Endothelial cell (in vitro differentiated cells): Measurements from ENCODE around the gene TEAD1. TPM values are rescaled to one million over a fixed set of nuclear protein-coding genes. Genes with fewer than 3 reads are reported as not detected.

Experiments used
- DNase-seq: peaks from one replicate; pipeline ENCODE4 v3.0.0; 2021; ENCODE audit warnings: low spot score
- H3K27ac Mint-ChIP-seq: one replicate; pipeline ENCODE4 v1.8.0; 2021; ENCODE audit warnings: mixed read lengths, inconsistent platforms; ENCODE audit not compliant: unreplicated experiment
- H3K27me3 Mint-ChIP-seq: one replicate; pipeline ENCODE4 v1.8.0; 2021; ENCODE audit warnings: mild to moderate bottlenecking, moderate library complexity, mixed read lengths, inconsistent platforms; ENCODE audit not compliant: unreplicated experiment
- H3K36me3 Mint-ChIP-seq: one replicate; pipeline ENCODE4 v1.8.0; 2021; ENCODE audit warnings: mild to moderate bottlenecking, low read depth, mixed read lengths, inconsistent platforms; ENCODE audit not compliant: unreplicated experiment
- H3K4me1 Mint-ChIP-seq: one replicate; pipeline ENCODE4 v1.8.0; 2021; ENCODE audit warnings: mild to moderate bottlenecking, mixed read lengths, inconsistent platforms; ENCODE audit not compliant: unreplicated experiment
- H3K4me3 Mint-ChIP-seq: one replicate; pipeline ENCODE4 v1.8.0; 2021; ENCODE audit warnings: mild to moderate bottlenecking, mixed read lengths, inconsistent platforms; ENCODE audit not compliant: unreplicated experiment
- H3K9me3 Mint-ChIP-seq: one replicate; pipeline ENCODE4 v1.8.0; 2021; ENCODE audit warnings: mixed read lengths, inconsistent platforms; ENCODE audit not compliant: unreplicated experiment
- CTCF ChIP-seq: fragments of 200-600 bp; sonication (generic); IDR thresholded peaks from one replicate; pipeline ENCODE4 v1.5.0; 2021; ENCODE audit warnings: antibody characterized with exemption; ENCODE audit not compliant: unreplicated experiment
- total RNA-seq: library from RNA; stranded (reverse); fragmentation: NEBNext Ultra II Directional; extraction: Animal tissue kit (Norgen Biotek cat#: 25700); gene quantifications from one replicate; pipeline ENCODE4 v1.2.1, GENCODE V29; 2021; ENCODE audit not compliant: unreplicated experiment

Gene TEAD1
- total RNA-seq, 1 donor from 2014 or later: 54.4 TPM

GRCh38 chr11:12653729-12654128 lies 20.5 kb upstream of the TEAD1 start:
- Mint-ChIP-seq H3K36me3 (no peaks in the 10 kb centered on the region), H3K27ac (no peak overlapping the region), H3K27me3 (no peaks in the 10 kb centered on the region), H3K4me3 (no peak overlapping the region), H3K4me1 (no peaks in the 10 kb centered on the region), H3K9me3 (peaks cover 6% of the 10 kb centered on the region)
- no peak for TF ChIP-seq CTCF
- no peak for DNase-seq

GRCh38 chr11:12655842-12656241 lies 18.4 kb upstream of the TEAD1 start:
- no peaks in the 10 kb centered on the region for H3K4me1 Mint-ChIP-seq
- DNase-seq: no peak
- TF ChIP-seq CTCF: no peak
- H3K9me3 Mint-ChIP-seq: peaks cover 6% of the 10 kb centered on the region
- H3K27ac Mint-ChIP-seq: no peak overlapping the region
- no peaks in the 10 kb centered on the region for H3K36me3 Mint-ChIP-seq
- no peaks in the 10 kb centered on the region for H3K27me3 Mint-ChIP-seq
- no peak overlapping the region for H3K4me3 Mint-ChIP-seq

GRCh38 chr11:12657336-12657735 lies 16.9 kb upstream of the TEAD1 start:
- Mint-ChIP-seq H3K27ac (no peak overlapping the region), H3K4me3 (no peak overlapping the region), H3K27me3 (no peaks in the 10 kb centered on the region), H3K9me3 (peaks cover 6% of the 10 kb centered on the region), H3K4me1 (no peaks in the 10 kb centered on the region), H3K36me3 (no peaks in the 10 kb centered on the region)
- TF ChIP-seq CTCF: no peak
- no peak for DNase-seq

- Mint-ChIP-seq H3K27ac (no peak overlapping the region), H3K36me3 (no peaks in the 10 kb centered on the region), H3K4me3 (no peak overlapping the region), H3K9me3 (peaks cover 6% of the 10 kb centered on the region), H3K4me1 (no peaks in the 10 kb centered on the region), H3K27me3 (no peaks in the 10 kb centered on the region)
- DNase-seq: no peak
- no peak for TF ChIP-seq CTCF
Measured at GRCh38 chr11:12657981-12658380, 16.2 kb upstream of the TEAD1 start.

GRCh38 chr11:12662101-12662689 lies 12.0 kb upstream of the TEAD1 start:
- TF ChIP-seq CTCF: no peak
- peaks cover 4% of the 10 kb centered on the region for H3K36me3 Mint-ChIP-seq
- H3K27me3 Mint-ChIP-seq: peaks cover 2% of the 10 kb centered on the region
- no peak overlapping the region for H3K4me3 Mint-ChIP-seq
- no peak overlapping the region for H3K27ac Mint-ChIP-seq
- H3K9me3 Mint-ChIP-seq: no peaks in the 10 kb centered on the region
- DNase-seq: no peak
- H3K4me1 Mint-ChIP-seq: no peaks in the 10 kb centered on the region
